CD14-positive monocyte (primary cell): ENCODE results near the gene PDLIM5. TPM values are rescaled to one million over a fixed set of nuclear protein-coding genes. Genes with fewer than 3 reads are reported as not detected.

Experiments used
- DNase-seq, 3 donors: peaks; one replicate each; pipeline ENCODE4 v3.0.0-alpha.2; 2011 to 2022
- H2AFZ ChIP-seq: 2 replicates; pipeline ENCODE4 v1.6.0; 2012; ENCODE audit warnings: mild to moderate bottlenecking, low read depth, low read length, inconsistent platforms; ENCODE audit not compliant: insufficient read depth, poor library complexity, severe bottlenecking
- H3K27ac ChIP-seq, 2 donors: 1 replicate in 1 of 2; 2 replicates in 1 of 2; pipeline ENCODE4 v1.5.1; 2012 to 2013; ENCODE audit warnings: low read length in 2 of 2, control low read depth in 1 of 2, inconsistent platforms in 1 of 2, low read depth in 1 of 2, mild to moderate bottlenecking in 1 of 2
- H3K27me3 ChIP-seq, 2 donors: one replicate each; pipeline versions ENCODE4 v1.6.0 to v1.6.1; 2011 to 2013; ENCODE audit warnings: low read length in 2 of 2; ENCODE audit not compliant: control insufficient read depth in 2 of 2, insufficient read depth in 2 of 2
- H3K36me3 ChIP-seq, 2 donors: replicated peaks in 1 of 2; 1 replicate in 1 of 2; 2 replicates in 1 of 2; pipeline versions ENCODE4 v1.5.1 to v1.6.1; 2012 to 2013; ENCODE audit warnings: low read length in 2 of 2, control low read depth in 1 of 2, inconsistent platforms in 1 of 2, mild to moderate bottlenecking in 1 of 2; ENCODE audit not compliant: insufficient read depth in 2 of 2, control insufficient read depth in 1 of 2
- H3K4me1 ChIP-seq, 2 donors: 1 replicate in 1 of 2; 2 replicates in 1 of 2; pipeline versions ENCODE4 v1.5.1 to v1.6.1; 2012 to 2013; ENCODE audit warnings: low read length in 2 of 2, control low read depth in 1 of 2, inconsistent platforms in 1 of 2, mild to moderate bottlenecking in 1 of 2, moderate library complexity in 1 of 2; ENCODE audit not compliant: insufficient read depth in 2 of 2, control insufficient read depth in 1 of 2
- H3K4me2 ChIP-seq: replicated peaks from 2 replicates; pipeline ENCODE3; 2012; ENCODE audit warnings: low read length, moderate library complexity, mild to moderate bottlenecking; ENCODE audit not compliant: poor library complexity, severe bottlenecking; ENCODE audit errors: extremely low read depth
- H3K4me3 ChIP-seq, 3 experiments: fragments of 200-600 bp in 1 of 3; sonication (generic) in 1 of 3; replicated peaks in 1 of 3; 1 replicate in 2 of 3; 2 replicates in 1 of 3; pipeline ENCODE4 v1.5.1; 2011 to 2013; ENCODE audit warnings: low read length in 3 of 3, mild to moderate bottlenecking in 3 of 3, control low read depth in 2 of 3, low read depth in 2 of 3, inconsistent platforms in 1 of 3, moderate library complexity in 1 of 3
- H3K79me2 ChIP-seq: 2 replicates; pipeline ENCODE4 v1.6.0; 2012; ENCODE audit warnings: mild to moderate bottlenecking, control low read depth, inconsistent platforms, low read length, moderate library complexity; ENCODE audit not compliant: insufficient read depth
- H3K9ac ChIP-seq: 2 replicates; pipeline ENCODE4 v1.6.0; 2017; ENCODE audit warnings: low read length, mild to moderate bottlenecking; ENCODE audit not compliant: insufficient read depth, poor library complexity, severe bottlenecking
- H3K9me3 ChIP-seq, 2 donors: replicated peaks in 1 of 2; 1 replicate in 1 of 2; 2 replicates in 1 of 2; pipeline versions ENCODE4 v1.5.1 to v1.6.1; 2012 to 2013; ENCODE audit warnings: low read length in 2 of 2, control low read depth in 1 of 2; ENCODE audit not compliant: control insufficient read depth in 1 of 2, insufficient read depth in 1 of 2
- H4K20me1 ChIP-seq: 2 replicates; pipeline ENCODE4 v1.6.0; 2012; ENCODE audit warnings: mild to moderate bottlenecking, low read length, control low read depth, moderate library complexity; ENCODE audit not compliant: insufficient read depth
- H3K27ac Mint-ChIP-seq, 7 donors: one replicate each; pipeline ENCODE4 v1.8.0; 2020; ENCODE audit warnings: mild to moderate bottlenecking in 7 of 7, mixed read lengths in 7 of 7, moderate library complexity in 6 of 7, inconsistent platforms in 2 of 7
- H3K27me3 Mint-ChIP-seq, 3 donors: one replicate each; pipeline ENCODE4 v1.8.0; 2021 to 2022; ENCODE audit warnings: low read depth in 3 of 3, mild to moderate bottlenecking in 3 of 3, mixed read lengths in 3 of 3, moderate library complexity in 3 of 3, inconsistent platforms in 1 of 3
- H3K36me3 Mint-ChIP-seq, 2 donors: one replicate each; pipeline ENCODE4 v1.8.0; 2020; ENCODE audit warnings: mixed read lengths in 2 of 2, inconsistent platforms in 1 of 2, mild to moderate bottlenecking in 1 of 2
- H3K4me1 Mint-ChIP-seq: one replicate; pipeline ENCODE4 v1.8.0; 2020; ENCODE audit warnings: mild to moderate bottlenecking, mixed read lengths
- H3K4me3 Mint-ChIP-seq, 2 donors: one replicate each; pipeline ENCODE4 v1.8.0; 2020; ENCODE audit warnings: mild to moderate bottlenecking in 2 of 2, mixed read lengths in 2 of 2, moderate library complexity in 1 of 2
- H3K9me3 Mint-ChIP-seq, 7 donors: one replicate each; pipeline ENCODE4 v1.8.0; 2020 to 2022; ENCODE audit warnings: mixed read lengths in 7 of 7, mild to moderate bottlenecking in 6 of 7, moderate library complexity in 6 of 7, inconsistent platforms in 2 of 7
- CTCF ChIP-seq: fragments of 200-600 bp; IDR thresholded peaks from one replicate; pipeline ENCODE4 v1.8.0; 2022; ENCODE audit warnings: antibody characterized with exemption, mild to moderate bottlenecking
- WGBS: methylation state at CpG from one replicate; pipeline ENCODE4 v1.1.5; 2013; ENCODE audit warnings: missing lambda C conversion rate; ENCODE audit not compliant: insufficient coverage; 5-methylcytosine and 5-hydroxymethylcytosine counted together
- intact Hi-C, 2 donors: fragments of 100-400 bp; cut with micrococcal nuclease; formaldehyde crosslinking; loops; one replicate each; pipeline versions ENCODE4 v1.15.0 to v1.15.1; 2023
- polyA plus RNA-seq, 3 donors: library from polyadenylated mRNA; depleted of rRNA in 1 of 3; unstranded in 2 of 3; stranded (reverse) in 1 of 3; fragments of 300-500 nt in 2 of 3; fragments of >200 nt in 1 of 3; fragmentation: Illumina TruSeq in 2 of 3; gene quantifications; 1 replicate in 2 of 3; 2 replicates in 1 of 3; pipeline ENCODE4 v1.2.3, GENCODE V29; 2012 to 2021

PDLIM5 gene
- polyA plus RNA-seq, 3 donors: 75.3 to 105 (median 80.9) TPM

DNA sequence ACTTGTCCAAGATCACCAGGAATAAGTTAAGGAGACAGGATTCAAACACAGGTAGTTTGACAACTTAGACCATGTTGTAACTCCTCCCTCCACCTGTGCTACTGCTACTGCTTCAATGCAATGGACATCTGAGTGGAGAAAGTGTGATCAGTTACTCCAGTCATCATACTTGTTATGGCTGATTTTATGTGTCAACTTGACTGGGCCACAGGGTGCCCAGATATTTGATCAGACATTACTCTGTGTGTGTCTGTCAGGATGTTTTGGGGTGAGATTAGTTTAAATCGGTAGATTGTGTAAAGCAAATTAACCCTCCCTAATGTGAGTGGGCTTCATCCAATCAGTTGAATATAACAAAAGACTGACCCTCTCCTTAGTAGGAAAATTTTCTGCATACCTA lies 34.8 kb upstream of the PDLIM5 start:
- intact Hi-C loops: no loop called here
- no peak for TF ChIP-seq CTCF
- WGBS: no CpG with 5 or more reads among the region's 1 CpG
- H3K4me3 Mint-ChIP-seq: no peak overlapping the region
- H3K79me2 ChIP-seq: no peaks in the 10 kb centered on the region
- no peak overlapping the region for H3K9ac ChIP-seq
- DNase-seq: no peak
- H3K27me3 Mint-ChIP-seq: peaks cover 0 to 5% (median 2%) of the 10 kb centered on the region in 3 donors
- no peak overlapping the region for H2AFZ ChIP-seq
- no peaks in the 10 kb centered on the region for H3K4me1 ChIP-seq
- H3K9me3 Mint-ChIP-seq: peaks cover 0 to 14% (median 2%) of the 10 kb centered on the region in 7 donors
- H3K27ac ChIP-seq: no peak overlapping the region
- H3K36me3 Mint-ChIP-seq: no peaks in the 10 kb centered on the region
- H3K9me3 ChIP-seq: no peaks in the 10 kb centered on the region
- H3K36me3 ChIP-seq: no peaks in the 10 kb centered on the region
- H3K27ac Mint-ChIP-seq: no peak overlapping the region
- no peaks in the 10 kb centered on the region for H4K20me1 ChIP-seq
- peaks cover 2% of the 10 kb centered on the region for H3K4me1 Mint-ChIP-seq
- no peak overlapping the region for H3K4me3 ChIP-seq
- no peaks in the 10 kb centered on the region for H3K27me3 ChIP-seq
- H3K4me2 ChIP-seq: no peak overlapping the region

GRCh38 chr4:94419549-94419948 lies 32.2 kb upstream of the PDLIM5 start:
- Histone ChIP-seq H3K4me3 (no peak overlapping the region), H3K9ac (no peak overlapping the region), H3K4me1 (no peaks in the 10 kb centered on the region), H3K36me3 (no peaks in the 10 kb centered on the region), H2AFZ (no peak overlapping the region), H3K27ac (no peak overlapping the region), H4K20me1 (no peaks in the 10 kb centered on the region), H3K9me3 (no peaks in the 10 kb centered on the region), H3K4me2 (no peak overlapping the region), H3K27me3 (no peaks in the 10 kb centered on the region), H3K79me2 (no peaks in the 10 kb centered on the region)
- TF ChIP-seq CTCF: no peak
- Mint-ChIP-seq H3K4me3 (no peak overlapping the region), H3K9me3 (peaks cover under 1 to 21% (median 7%) of the 10 kb centered on the region in 7 donors), H3K36me3 (no peaks in the 10 kb centered on the region), H3K27ac (no peak overlapping the region), H3K4me1 (no peaks in the 10 kb centered on the region), H3K27me3 (no peaks in the 10 kb centered on the region)
- intact Hi-C loops: no loop called here
- no peak for DNase-seq
